GM19395 (cell line): Measurements from ENCODE around the gene WDR5B.

Experiments
- ATAC-seq: cut with Tn5 transposase; IDR thresholded peaks from one replicate; pipeline ENCODE4 v1.9.1; 2021; ENCODE audit warnings: mild to moderate bottlenecking, moderate library complexity; ENCODE audit not compliant: unreplicated experiment

WDR5B gene

GRCh38 chr3:122410111-122410510 is 5.8 kb downstream of the WDR5B start:
- no peak for ATAC-seq

- no peak for ATAC-seq
These were observed 6.4 kb downstream of the WDR5B start for GRCh38 chr3:122409446-122409845.

- ATAC-seq = no peak
These were observed 7.9 kb downstream of the WDR5B start for GRCh38 chr3:122407946-122408345.

- no peak for ATAC-seq
These were observed 9.7 kb downstream of the WDR5B start for GRCh38 chr3:122406198-122406597.

GRCh38 chr3:122405015-122405414 is 10.8 kb downstream of the WDR5B start:
- ATAC-seq = no peak

- no peak for ATAC-seq
These were observed 12.4 kb downstream of the WDR5B start for GRCh38 chr3:122403489-122403888.

GRCh38 chr3:122398920-122399319 is 16.9 kb downstream of the WDR5B start:
- no peak for ATAC-seq

GRCh38 chr3:122397201-122397600 is 18.7 kb downstream of the WDR5B start:
- ATAC-seq = no peak

GRCh38 chr3:122396511-122396910 is 19.4 kb downstream of the WDR5B start:
- no peak for ATAC-seq

- ATAC-seq = no peak
These were observed 20.3 kb downstream of the WDR5B start for GRCh38 chr3:122395582-122395981.

- ATAC-seq = no peak
These were observed 21.7 kb downstream of the WDR5B start for GRCh38 chr3:122394173-122394572.

GRCh38 chr3:122392868-122393844 is 22.7 kb downstream of the WDR5B start:
- no peak for ATAC-seq

- no peak for ATAC-seq
These were observed 24.0 kb downstream of the WDR5B start for GRCh38 chr3:122391681-122392446.

- ATAC-seq = no peak
These were observed 25.2 kb downstream of the WDR5B start for GRCh38 chr3:122390665-122391064.

GRCh38 chr3:122389892-122390291 is 26.0 kb downstream of the WDR5B start:
- no peak for ATAC-seq

GRCh38 chr3:122389197-122389596 is 26.7 kb downstream of the WDR5B start:
- no peak for ATAC-seq

GRCh38 chr3:122387709-122388108 is 28.2 kb downstream of the WDR5B start:
- no peak for ATAC-seq

- peak; percentile 90 for ATAC-seq
These were observed 31.8 kb downstream of the WDR5B start, which contains the start of gene FAM162A for GRCh38 chr3:122383771-122384697. Gene FAM162A (plus strand): TSS chr3:122384182. CDS start chr3:122384266, 84 bp downstream.

GRCh38 chr3:122382888-122383666 is 32.8 kb downstream of the WDR5B start, which contains the start of gene MIX23:
Gene MIX23 (minus strand): TSS chr3:122383231. CDS start chr3:122383224, 7 bp downstream.
- ATAC-seq = peak; percentile 48

- ATAC-seq = no peak
These were observed 37.9 kb downstream of the WDR5B start for GRCh38 chr3:122377975-122378374.
